GM23338 (cell line): ENCODE data around the gene ETV1. TPM values are rescaled to one million over a fixed set of nuclear protein-coding genes. Genes with fewer than 3 reads are reported as not detected.
A peak's percentile ranks its signal among the peaks of the same experiment; 100 is the strongest.

Experiments
- ATAC-seq: fragments of 200-7000 bp; cut with Tn5 transposase; 3 replicates; pipeline ENCODE4 v1.9.1; 2020
- DNase-seq: peaks from one replicate; pipeline ENCODE4 v3.0.0-alpha.2; 2015; ENCODE audit warnings: low spot score
- H2AFZ ChIP-seq: fragments of 200-600 bp; sonication (generic); 2 replicates; pipeline ENCODE4 v1.8.0; 2016; ENCODE audit warnings: antibody characterized with exemption, mild to moderate bottlenecking, moderate library complexity
- H3F3A ChIP-seq: fragments of 200-600 bp; sonication (generic); replicated peaks from 2 replicates; pipeline ENCODE4 v1.8.0; 2017; ENCODE audit warnings: antibody characterized with exemption, mixed run types, low read depth
- H3K27ac ChIP-seq: fragments of 200-600 bp; sonication (generic); 2 replicates; pipeline ENCODE4 v1.6.1; 2016; ENCODE audit warnings: low read depth
- H3K27me3 ChIP-seq: fragments of 200-600 bp; sonication (generic); 2 replicates; pipeline ENCODE4 v1.8.0; 2016; ENCODE audit warnings: mild to moderate bottlenecking, mixed run types, moderate library complexity; ENCODE audit not compliant: insufficient read depth
- H3K36me3 ChIP-seq: fragments of 200-600 bp; sonication (generic); 2 replicates; pipeline ENCODE4 v1.8.0; 2016; ENCODE audit warnings: mild to moderate bottlenecking; ENCODE audit not compliant: insufficient read depth
- H3K4me1 ChIP-seq: fragments of 200-600 bp; sonication (generic); 2 replicates; pipeline ENCODE4 v1.8.0; 2016; ENCODE audit warnings: mild to moderate bottlenecking, moderate library complexity; ENCODE audit not compliant: insufficient read depth
- H3K4me2 ChIP-seq: fragments of 200-600 bp; sonication (generic); 2 replicates; pipeline ENCODE4 v1.7.1; 2017; ENCODE audit warnings: mixed run types
- H3K4me3 ChIP-seq: fragments of 200-600 bp; sonication (generic); 2 replicates; pipeline ENCODE4 v1.6.1; 2016; ENCODE audit warnings: mixed run types
- H3K79me2 ChIP-seq: fragments of 200-600 bp; sonication (generic); replicated peaks from 2 replicates; pipeline ENCODE4 v1.8.0; 2017; ENCODE audit warnings: mild to moderate bottlenecking; ENCODE audit not compliant: insufficient read depth
- H3K9me2 ChIP-seq: fragments of 200-600 bp; sonication (generic); 2 replicates; pipeline ENCODE4 v1.8.0; 2017; ENCODE audit not compliant: insufficient read depth
- H4K20me1 ChIP-seq: fragments of 200-600 bp; sonication (generic); replicated peaks from 2 replicates; pipeline ENCODE4 v1.8.0; 2017; ENCODE audit warnings: mild to moderate bottlenecking; ENCODE audit not compliant: insufficient read depth
- H3K27ac Mint-ChIP-seq: 2 replicates; pipeline ENCODE4 v1.8.0; 2020; ENCODE audit warnings: inconsistent platforms, mild to moderate bottlenecking, moderate library complexity, mixed read lengths
- H3K27me3 Mint-ChIP-seq: 3 replicates; pipeline ENCODE4 v1.8.0; 2022; ENCODE audit warnings: low read depth, mild to moderate bottlenecking, moderate library complexity, mixed read lengths, inconsistent platforms; ENCODE audit not compliant: insufficient read depth, poor library complexity
- H3K36me3 Mint-ChIP-seq: 3 replicates; pipeline ENCODE4 v1.8.0; 2021; ENCODE audit warnings: low read depth, mild to moderate bottlenecking, inconsistent platforms, moderate library complexity, mixed read lengths
- H3K4me1 Mint-ChIP-seq: 3 replicates; pipeline ENCODE4 v1.8.0; 2020; ENCODE audit warnings: mild to moderate bottlenecking, inconsistent platforms, mixed read lengths
- H3K4me3 Mint-ChIP-seq: 3 replicates; pipeline ENCODE4 v1.8.0; 2021; ENCODE audit warnings: moderate library complexity, mild to moderate bottlenecking, inconsistent platforms, mixed read lengths
- H3K9me3 Mint-ChIP-seq: 3 replicates; pipeline ENCODE4 v1.8.0; 2020; ENCODE audit warnings: moderate library complexity, mild to moderate bottlenecking, inconsistent platforms, mixed read lengths
- CREB1 ChIP-seq: fragments of 250-450 bp; sonication (Bioruptor Pico); IDR thresholded peaks from 2 replicates; pipeline ENCODE4 v1.5.0; 2020; ENCODE audit warnings: low read depth, mild to moderate bottlenecking, moderate library complexity
- CTCF ChIP-seq, 2 experiments: fragments of 200-600 bp in 1 of 2; sonication (generic) in 1 of 2; conservative IDR thresholded peaks; 2 replicates each; pipeline versions ENCODE4 v1.5.1 to v1.6.1; 2016 to 2017; ENCODE audit warnings: antibody characterized with exemption in 2 of 2, low read depth in 2 of 2, mild to moderate bottlenecking in 2 of 2, moderate library complexity in 1 of 2
- EZH2phosphoT487 ChIP-seq: fragments of 200-600 bp; sonication (generic); IDR thresholded peaks from one replicate; pipeline ENCODE4 v1.8.1; 2018; ENCODE audit warnings: antibody characterized with exemption; ENCODE audit not compliant: unreplicated experiment
- REST ChIP-seq: IDR thresholded peaks from one replicate; pipeline ENCODE4 v1.6.1; 2018; ENCODE audit warnings: antibody characterized with exemption; ENCODE audit not compliant: unreplicated experiment
- ZNF331 ChIP-seq: fragments of 250-450 bp; sonication (Bioruptor Pico); IDR thresholded peaks from 2 replicates; pipeline ENCODE4 v1.5.0; 2020; ENCODE audit warnings: low read depth, mild to moderate bottlenecking, moderate library complexity
- ZNF462 ChIP-seq: fragments of 250-450 bp; sonication (Bioruptor Pico); IDR thresholded peaks from 2 replicates; pipeline ENCODE4 v1.5.0; 2020; ENCODE audit warnings: mild to moderate bottlenecking, moderate library complexity
- polyA plus RNA-seq: library from polyadenylated mRNA; unstranded; fragments of >200 nt; fragmentation: Nextera tagmentation; extraction: Ambion mirVana; gene quantifications from 2 replicates; pipeline ENCODE4 v1.2.1, GENCODE V29; 2016
- total RNA-seq: library from RNA; depleted of rRNA; stranded (reverse); fragments of >200 nt; shearing (Covaris generic); gene quantifications from 2 replicates; pipeline ENCODE4 v1.2.3, GENCODE V29; 2014

Gene ETV1
- total and polyA plus RNA-seq, 2 experiments from 2014 or later: 49.4 to 61.9 TPM

- TF ChIP-seq ZNF462 (CRISPR knock-in tag) (no peak), CTCF (conservative IDR thresholded peaks at IDR 0.05; ENCODE audit: low read depth in 2 of 2) (no peak)
Observed at GRCh38 chr7:13946181-13946580, 43.3 kb downstream of the ETV1 start (continued).

- H3K9me2 ChIP-seq: no peaks in the 10 kb centered on the region
- peaks cover 18% of the 10 kb centered on the region for H3K79me2 ChIP-seq
- H3K27ac ChIP-seq: no peak overlapping the region
- peaks cover 15% of the 10 kb centered on the region for H3K4me1 ChIP-seq
- H3K4me2 ChIP-seq: no peak overlapping the region
- no peaks in the 10 kb centered on the region for H3K36me3 ChIP-seq
- ATAC-seq (no peak), DNase-seq (no peak)
- Mint-ChIP-seq H3K4me3 (no peak overlapping the region), H3K9me3 (no peaks in the 10 kb centered on the region), H3K36me3 (peaks cover 34% of the 10 kb centered on the region), H3K27ac (peak overlapping the region; percentile 74), H3K27me3 (no peaks in the 10 kb centered on the region), H3K4me1 (peaks cover 25% of the 10 kb centered on the region)
- no peak overlapping the region for H2AFZ ChIP-seq
- no peak overlapping the region for H3K4me3 ChIP-seq
- H3F3A ChIP-seq: no peaks in the 10 kb centered on the region
- no peaks in the 10 kb centered on the region for H3K27me3 ChIP-seq
- H4K20me1 ChIP-seq: no peaks in the 10 kb centered on the region; the same call in 1 of the 2 replicates
- TF ChIP-seq REST (no peak), EZH2phosphoT487 (no peak), ZNF331 (no peak), CREB1 (CRISPR knock-in tag) (no peak)
Observed at GRCh38 chr7:13945670-13946069, 43.8 kb downstream of the ETV1 start.
